HG02938 (cell line): Measurements from ENCODE around the gene POLR2E.
"Not testable (repeated sequence)": the region's sequence is repeated elsewhere in the genome, so short reads cannot be mapped to it uniquely, and the experiment has no call there.

ENCODE experiments used
- ATAC-seq: cut with Tn5 transposase; IDR thresholded peaks from one replicate; pipeline ENCODE4 v1.9.1; 2021; ENCODE audit warnings: mild to moderate bottlenecking, moderate library complexity; ENCODE audit not compliant: unreplicated experiment

POLR2E gene

GRCh38 chr19:1126984-1127760 lies 32.0 kb upstream of the POLR2E start:
- ATAC-seq: no peak

- ATAC-seq: no peak
Measured at GRCh38 chr19:1125601-1126467, 30.7 kb upstream of the POLR2E start.

- no peak for ATAC-seq
Measured at GRCh38 chr19:1123885-1124677, 28.9 kb upstream of the POLR2E start.

GRCh38 chr19:1123381-1123780 lies 28.2 kb upstream of the POLR2E start:
- ATAC-seq: no peak

- ATAC-seq: no peak
Measured at GRCh38 chr19:1122972-1123363, 27.8 kb upstream of the POLR2E start.

- no peak for ATAC-seq
Measured at GRCh38 chr19:1122021-1122971, 27.1 kb upstream of the POLR2E start.

- no peak for ATAC-seq
Measured at GRCh38 chr19:1121395-1121794, 26.2 kb upstream of the POLR2E start.

GRCh38 chr19:1119475-1120217 lies 24.5 kb upstream of the POLR2E start:
- ATAC-seq: no peak

- ATAC-seq: no peak
Measured at GRCh38 chr19:1118999-1119398, 23.8 kb upstream of the POLR2E start.

GRCh38 chr19:1117654-1118053 lies 22.5 kb upstream of the POLR2E start:
- ATAC-seq: no peak

GRCh38 chr19:1116726-1117581 lies 21.8 kb upstream of the POLR2E start:
- no peak for ATAC-seq

- no peak for ATAC-seq
Measured at GRCh38 chr19:1115646-1116420, 20.7 kb upstream of the POLR2E start.

GRCh38 chr19:1114728-1115127 lies 19.6 kb upstream of the POLR2E start:
- not testable (repeated sequence) for ATAC-seq

GRCh38 chr19:1113986-1114483 lies 18.9 kb upstream of the POLR2E start:
- no peak for ATAC-seq

GRCh38 chr19:1113030-1113985 lies 18.1 kb upstream of the POLR2E start:
- ATAC-seq: no peak

- no peak for ATAC-seq
Measured at GRCh38 chr19:1112268-1113029, 17.3 kb upstream of the POLR2E start.
